Kidney glomerular epithelial cell (primary cell): ENCODE results near the gene TRIAP1.
"Not testable (repeated sequence)": the region's sequence is repeated elsewhere in the genome, so short reads cannot be mapped to it uniquely, and the experiment has no call there.

ENCODE experiments used
- DNase-seq: peaks from one replicate; lab custom pipeline; 2025; lab: John Stamatoyannopoulos, UW

TRIAP1 gene

DNA sequence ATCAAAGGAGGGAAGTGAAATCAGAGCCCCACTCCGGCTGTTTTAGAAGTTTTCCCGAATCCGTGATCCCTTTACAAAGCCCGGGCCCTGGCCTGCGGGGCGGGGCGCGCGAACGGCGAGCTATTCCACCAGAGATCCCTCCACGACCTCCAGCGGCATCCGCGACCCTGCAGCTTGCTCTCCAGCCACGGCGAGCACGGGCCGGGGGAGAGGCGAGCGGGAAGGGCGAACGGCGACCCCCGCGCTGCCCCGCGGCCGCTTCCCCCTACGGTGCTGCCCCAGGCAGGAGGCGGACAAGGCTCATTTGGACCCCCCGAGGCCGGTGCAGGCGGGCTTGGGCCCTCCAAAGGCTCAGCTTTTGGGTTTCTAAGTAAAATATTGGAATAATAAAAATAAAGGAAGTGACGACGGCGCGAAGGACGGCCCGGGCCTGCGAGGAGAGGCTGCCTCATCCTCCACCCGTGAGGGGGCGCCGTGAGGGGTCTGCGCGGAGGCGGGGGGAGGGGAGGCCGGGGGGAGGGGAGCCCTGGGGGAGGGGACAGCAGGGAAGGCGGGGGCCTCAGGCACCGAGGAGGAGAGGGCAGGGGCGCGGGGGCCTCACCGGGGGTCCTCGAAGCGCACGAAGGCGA lies 22.8 kb upstream of the TRIAP1 start:
- DNase-seq, result no peak

DNA sequence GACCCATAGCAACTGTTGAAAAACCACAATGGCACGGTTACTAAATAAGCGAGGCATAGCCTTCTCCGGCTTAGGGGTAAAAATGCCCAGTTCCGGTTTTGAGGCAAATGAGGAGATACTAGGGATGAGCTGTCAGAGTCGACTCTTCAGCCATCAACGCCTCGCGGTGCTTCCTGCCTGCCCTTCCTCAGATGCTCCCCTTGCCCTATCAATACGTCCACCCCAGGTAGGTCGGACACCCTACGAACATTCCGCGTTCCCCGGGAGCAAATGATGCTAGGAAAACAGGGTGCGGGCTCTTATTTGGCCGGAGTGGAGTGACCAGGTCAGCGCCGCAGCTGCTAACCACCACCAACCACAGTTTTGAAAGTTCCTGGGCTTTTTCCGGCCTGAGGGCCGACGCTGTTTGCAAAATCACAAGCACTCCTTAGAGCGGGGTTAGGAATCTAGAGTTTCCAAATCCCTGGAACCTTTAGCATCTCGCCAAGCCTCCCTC lies 22.2 kb upstream of the TRIAP1 start:
- DNase-seq, result peak; percentile 41

DNA sequence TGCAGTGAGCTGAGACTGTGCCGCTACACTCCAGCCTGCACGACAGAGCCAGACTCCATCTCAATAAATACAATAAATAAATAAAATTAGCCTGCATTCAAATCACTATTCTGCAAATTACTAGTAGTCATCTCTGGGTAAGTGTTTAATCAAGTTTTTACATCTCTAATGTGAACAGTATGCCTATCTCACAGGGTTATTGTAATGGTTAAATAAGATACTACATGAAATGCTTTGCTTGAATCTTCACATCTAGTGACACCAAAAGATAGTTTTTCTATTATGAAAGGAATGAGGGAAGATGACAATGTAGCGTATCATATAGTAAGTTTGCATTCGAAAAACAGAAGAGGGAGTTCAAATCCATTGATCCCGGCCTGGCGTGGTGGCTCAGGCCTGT lies 21.3 kb upstream of the TRIAP1 start:
- DNase-seq, result no peak

DNA sequence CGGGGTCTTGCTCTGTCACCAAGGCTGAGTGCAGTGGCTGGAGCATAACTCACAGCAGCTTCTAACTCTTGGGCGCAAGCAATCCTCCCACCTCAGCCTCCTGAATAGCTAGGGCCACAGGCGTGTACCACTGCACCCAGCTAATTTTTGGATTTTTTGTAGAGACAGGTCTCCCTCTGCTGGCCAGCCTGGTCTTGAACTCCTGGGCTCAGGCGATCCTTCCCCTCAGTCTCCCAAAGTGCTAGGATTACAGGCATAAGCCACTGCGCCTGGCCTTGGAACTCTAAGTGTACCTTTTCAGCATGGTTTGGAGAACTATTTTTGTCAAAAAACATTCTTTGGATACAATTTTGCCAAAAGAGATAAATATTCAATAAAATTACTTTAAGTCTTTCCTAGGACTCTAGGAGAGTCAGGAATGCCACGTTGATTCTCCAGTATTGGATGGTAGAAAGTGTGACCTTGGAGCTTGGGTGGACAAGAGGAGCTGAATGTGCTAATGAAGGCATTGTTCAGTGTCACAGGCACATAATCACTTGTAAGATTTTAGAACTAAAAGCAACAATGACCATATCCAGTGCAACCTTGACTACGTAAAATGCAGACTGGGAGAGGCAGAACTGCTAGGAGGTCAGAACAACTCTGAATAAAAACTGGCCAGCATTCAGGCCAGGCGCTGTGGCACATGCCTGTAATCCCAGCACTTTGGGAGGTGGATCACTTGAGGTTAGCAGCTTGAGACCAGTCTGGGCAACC lies 20.6 kb upstream of the TRIAP1 start:
- DNase-seq, result no peak

DNA sequence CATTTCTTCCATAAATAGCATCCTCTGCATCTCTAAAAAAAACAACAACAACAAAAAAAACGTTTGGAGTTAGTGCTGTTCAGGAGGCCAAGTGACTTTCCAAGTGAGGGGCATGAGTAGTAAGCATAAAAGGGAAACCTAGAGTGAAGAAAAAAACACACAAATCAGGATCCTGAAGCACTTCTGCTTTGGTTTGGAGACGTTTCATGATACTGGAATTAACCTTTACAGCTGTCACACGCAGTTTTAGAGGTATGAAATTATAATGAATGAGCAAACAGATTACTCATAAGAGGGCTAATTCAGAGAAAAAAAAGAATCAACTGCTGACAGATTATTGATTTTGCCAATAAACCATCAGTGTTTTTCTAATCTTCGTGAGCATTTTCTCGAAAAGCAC lies 19.6 kb upstream of the TRIAP1 start:
- DNase-seq, result no peak

DNA sequence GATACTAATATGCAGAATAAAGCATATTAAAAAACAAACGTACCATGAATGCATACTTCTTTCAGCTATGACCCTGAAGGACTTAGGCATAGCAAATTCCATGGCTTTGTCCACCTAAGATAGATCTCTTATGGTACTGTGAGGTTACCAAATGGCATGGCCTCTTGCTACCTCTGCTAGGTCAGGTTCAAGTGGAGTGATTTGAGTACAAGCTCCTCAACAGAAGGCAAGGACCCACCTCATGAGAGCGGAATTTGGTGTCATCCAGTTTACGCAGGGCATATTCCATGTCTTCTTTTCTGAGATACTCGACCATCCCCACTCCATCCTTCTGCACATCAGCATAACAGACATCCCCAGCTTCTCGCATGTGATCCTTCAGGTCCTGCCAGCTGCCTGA lies 17.5 kb upstream of the TRIAP1 start:
- no peak for DNase-seq

DNA sequence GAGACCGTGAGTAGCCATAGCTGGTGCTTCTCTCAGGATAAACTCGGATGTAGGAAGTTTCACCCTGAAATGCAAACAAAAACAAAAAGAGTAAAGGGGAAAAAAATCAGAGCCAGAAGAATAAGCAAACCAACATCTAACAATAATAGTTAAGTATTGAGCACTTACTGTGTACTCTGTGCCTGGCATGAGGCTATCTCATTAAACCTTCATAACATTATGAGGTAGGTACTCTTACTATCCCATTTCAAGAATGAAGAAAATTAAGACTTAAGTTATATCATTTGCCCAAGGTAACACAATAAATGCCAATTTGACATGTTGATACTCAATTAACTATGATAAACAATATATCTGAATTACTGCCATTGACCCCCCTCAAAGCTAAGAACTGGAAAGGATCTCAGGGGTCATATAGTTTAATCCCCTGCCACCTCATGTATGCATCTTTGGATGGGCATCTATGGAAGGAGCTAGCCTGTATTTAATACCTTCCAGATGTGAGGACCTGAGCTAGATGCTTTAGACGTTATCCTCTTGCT lies 16.0 kb upstream of the TRIAP1 start:
- DNase-seq, result no peak

DNA sequence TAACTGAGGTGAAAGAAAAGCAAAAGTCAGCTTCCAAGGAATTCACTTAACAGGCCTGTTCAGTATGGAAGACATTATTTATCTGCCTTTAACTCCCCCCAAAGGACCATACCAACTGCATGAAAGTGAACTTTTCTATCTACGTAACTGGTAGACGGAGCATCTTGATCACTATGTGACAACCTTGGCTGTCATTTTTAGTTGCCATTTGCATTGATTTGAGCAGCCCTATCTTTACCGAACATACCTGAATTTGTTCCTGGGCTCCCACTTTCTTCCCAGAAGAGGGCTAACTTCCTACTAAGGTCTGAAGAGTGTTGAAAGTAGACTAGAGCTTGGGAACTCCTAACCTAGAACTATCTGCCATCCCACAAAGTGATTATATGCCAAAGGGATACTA lies 14.0 kb upstream of the TRIAP1 start:
- no peak for DNase-seq

DNA sequence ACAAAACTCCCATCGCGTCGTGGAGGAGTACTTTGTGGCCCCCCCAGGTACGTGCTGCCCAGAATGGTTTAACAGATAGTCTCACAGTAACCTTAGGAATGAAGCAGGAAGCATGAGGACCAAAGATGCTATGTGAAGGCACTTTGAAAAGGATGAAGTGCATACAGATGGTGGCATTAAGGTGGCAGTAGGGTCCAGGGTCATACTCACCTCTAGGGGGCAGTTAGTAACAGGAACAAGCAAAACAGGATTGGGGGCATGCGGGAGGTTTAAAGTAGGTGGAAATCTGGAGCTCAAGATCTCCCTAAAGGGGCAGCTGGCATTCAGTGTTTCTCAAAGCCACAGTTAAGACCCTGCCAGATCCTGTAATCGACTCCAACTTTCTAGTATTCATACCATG lies 10.9 kb upstream of the TRIAP1 start:
- no peak for DNase-seq

DNA sequence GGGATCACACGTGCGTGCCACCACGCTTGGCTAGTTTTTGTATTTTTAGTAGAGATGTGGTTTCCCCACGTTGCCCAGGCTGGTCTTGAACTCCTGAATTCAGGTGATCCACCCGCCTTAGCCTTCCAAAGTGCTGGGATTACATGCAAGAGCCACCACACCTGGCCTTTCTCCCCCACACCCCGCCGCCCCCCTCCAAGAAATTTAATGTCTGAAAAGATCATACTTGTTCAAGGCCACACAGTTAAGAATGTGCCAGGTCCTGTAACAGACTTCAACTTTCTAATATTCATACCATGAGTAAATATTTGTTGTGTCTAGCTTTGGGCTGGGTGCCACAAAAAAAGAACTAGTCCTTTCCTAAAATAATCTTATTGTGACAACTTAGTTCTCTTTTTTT lies 9.1 kb upstream of the TRIAP1 start:
- no peak for DNase-seq

DNA sequence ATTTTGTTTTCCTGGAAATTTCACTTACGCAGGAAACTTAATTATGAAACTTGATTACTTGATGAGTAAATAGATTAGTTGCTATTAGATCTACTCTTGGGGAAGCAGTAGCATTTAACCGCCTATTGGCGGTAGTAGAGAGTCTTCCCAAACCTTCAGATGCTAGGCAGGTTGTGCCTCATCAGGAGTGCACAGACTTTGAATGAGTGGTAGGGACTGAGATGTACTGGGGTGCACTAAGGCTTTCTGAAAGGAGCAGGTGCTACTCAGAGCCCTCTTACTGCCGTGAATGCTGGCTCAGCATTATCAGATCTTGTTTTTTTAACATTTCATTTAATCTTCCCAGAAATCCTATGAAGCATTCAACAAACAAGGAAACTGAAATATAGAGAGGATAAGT lies 7.8 kb upstream of the TRIAP1 start:
- peak; percentile 7 for DNase-seq

DNA sequence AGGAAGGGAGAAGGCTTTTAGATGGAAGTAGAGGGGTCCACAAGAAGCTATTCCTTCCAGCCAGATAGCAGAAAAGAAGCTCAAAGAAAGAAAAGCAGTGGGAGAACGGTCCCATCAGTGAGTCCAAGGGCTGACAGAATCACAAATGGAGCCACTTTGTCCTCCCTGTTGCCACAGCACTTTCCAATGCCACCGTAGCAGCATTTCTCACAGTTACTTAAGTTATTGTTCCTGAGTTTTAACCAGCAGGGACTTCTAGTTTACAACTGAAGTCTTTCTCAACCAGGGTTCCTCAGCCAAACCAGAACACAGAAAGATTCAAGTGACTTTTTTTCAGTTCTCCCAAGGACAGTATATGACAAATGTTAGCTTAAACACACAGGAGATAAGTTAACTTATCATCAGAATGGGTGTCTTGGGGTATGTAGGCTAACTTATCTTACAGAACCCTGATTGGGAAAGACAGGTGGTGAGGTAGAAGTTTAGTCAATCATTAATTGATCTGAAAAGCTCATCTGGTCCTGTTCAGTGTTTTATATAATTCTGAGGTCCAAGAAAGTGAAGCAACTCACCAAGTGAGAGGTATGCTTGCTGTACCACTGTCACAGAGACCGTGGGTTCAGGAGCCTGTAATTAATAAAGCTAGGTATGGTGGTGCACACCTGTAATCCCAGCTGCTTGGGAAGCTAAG lies 7.0 kb upstream of the TRIAP1 start:
- DNase-seq, result no peak

DNA sequence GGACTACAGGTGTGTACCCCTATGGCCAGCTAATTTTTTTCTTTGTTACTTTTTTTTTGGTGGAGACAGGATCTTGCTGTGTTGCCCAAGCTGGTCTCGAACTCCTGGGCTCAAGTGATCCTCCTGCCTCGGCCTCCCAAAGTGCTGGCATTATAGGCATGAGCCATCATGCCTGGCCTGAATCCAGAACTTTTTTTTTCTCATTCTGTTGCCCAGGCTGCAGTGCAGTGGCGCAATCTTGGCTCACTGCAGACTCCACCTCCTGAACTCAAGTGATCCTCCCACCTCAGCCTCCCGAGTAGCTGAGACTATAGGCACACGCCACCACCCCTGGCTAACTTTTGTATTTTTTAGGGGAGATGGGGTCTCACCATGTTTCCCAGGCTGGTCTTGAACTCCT lies 6.3 kb upstream of the TRIAP1 start:
- DNase-seq, result not testable (repeated sequence)

DNA sequence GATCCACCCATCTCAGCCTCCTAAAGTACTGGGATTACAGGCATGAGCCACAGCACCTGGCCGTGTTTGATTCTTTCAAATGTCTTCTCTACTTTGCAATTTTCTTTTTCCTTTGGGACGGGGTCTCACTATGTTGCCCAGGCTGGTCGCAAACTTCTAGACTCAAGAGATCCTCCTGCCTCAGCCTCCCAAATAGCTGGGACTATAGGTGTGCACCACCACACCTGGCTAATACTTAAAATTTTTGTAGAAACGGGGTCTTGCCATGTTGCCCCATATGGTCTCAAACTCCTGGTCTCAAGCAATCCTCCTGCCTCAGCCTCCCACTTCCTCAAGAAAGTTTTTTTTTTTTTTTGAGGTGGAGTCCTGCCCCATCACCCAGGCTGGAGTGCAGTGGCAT lies 1.8 kb upstream of the TRIAP1 start:
- no peak for DNase-seq

DNA sequence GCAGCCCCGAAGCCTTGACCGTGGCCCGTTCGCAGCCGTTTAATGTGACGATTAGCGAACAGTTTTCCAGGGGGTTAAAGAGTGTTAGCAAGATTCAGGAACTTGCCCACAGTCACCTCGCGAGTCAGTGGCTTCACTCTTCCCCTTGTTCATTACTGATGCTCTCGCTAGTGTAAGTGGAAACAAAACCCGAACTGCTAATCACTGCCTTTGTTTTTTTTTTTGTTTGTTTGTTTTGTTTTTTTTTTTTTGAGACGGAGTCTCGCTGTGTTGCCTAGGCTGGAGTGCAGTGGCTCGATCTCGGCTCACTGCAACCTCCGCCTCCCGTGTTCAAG lies 627 bp upstream of the TRIAP1 start:
- DNase-seq, result not testable (repeated sequence)

DNA sequence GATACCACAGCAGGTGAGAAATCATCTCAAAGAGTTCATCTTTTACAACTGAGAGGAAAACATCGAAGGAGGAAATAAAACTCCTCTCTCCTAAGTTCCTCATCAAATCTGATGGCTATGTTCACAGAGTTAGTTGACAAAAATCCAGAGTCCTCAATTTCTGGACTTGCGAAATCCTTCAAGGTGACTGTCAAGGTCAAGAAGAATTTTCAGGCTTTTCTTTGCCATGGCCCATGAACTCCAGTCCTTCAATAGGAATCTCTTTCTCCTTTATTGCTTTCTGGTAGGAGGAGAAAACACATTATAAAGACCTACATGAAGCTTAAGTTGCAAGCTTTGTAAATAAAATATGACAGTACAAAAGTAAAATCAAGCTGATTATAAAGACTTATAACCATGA lies 1.5 kb downstream of the TRIAP1 start:
- no peak for DNase-seq

DNA sequence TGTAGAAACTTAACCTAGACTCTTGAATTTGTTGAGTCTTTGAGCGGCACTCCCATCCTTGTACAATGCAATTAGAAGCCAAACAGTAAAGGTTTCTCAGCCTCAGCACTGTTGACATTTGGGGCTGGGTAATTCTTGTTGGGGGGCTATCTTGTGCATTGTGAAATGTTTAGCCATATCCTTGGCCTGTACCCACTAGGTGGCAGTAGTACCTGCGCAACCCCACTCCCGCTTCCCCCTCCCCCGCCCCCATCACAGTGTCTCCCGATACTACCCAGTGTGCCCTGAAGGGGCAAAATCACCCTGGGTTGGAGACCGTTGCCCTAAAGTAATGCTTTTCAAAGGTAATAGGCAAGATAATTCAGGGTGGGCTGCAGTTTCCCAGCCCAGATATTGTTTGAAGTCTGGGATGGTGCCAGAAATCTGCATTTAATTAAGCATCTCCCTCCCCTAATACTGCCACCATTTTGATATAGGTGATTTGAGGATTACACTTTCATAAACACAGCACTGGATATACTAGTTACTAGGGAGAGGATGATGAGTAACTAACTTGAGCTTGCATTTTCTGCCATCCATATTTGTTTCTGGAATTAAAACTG lies 6.4 kb downstream of the TRIAP1 start:
- DNase-seq, result peak; percentile 55

DNA sequence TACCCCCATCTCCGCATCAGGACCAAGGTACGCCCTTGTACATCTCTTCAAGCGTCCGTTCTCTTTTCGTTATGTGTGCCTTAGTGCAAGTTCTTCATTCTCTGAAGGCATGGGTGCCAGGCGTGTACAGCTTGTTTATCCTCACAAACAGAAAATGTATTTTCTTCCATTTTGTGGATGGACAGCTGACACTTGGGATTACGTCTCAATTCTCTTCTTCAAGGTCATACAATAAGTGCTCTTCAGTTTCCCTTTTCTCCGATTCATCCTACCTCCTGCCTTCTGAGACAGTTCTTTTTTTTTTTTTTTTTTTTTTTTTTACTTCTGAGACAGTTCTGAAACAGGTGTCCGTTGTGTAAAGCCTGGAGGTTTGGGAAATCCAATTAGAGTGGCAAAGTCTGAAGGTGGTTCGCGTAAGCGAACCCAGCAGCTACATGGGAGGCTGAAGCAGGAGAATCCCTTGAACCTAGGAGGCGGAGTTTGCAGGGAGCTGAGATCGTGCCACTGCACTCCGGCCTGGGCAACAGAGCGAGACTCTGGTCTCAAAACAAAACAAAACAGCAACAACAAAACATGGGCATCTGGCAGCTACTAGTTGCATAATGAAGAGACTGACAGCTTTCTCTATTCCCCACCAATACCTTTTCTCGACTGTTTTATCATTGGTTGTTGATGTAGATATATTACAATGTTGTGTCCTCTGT lies 7.5 kb downstream of the TRIAP1 start:
- DNase-seq, result peak; percentile 8

DNA sequence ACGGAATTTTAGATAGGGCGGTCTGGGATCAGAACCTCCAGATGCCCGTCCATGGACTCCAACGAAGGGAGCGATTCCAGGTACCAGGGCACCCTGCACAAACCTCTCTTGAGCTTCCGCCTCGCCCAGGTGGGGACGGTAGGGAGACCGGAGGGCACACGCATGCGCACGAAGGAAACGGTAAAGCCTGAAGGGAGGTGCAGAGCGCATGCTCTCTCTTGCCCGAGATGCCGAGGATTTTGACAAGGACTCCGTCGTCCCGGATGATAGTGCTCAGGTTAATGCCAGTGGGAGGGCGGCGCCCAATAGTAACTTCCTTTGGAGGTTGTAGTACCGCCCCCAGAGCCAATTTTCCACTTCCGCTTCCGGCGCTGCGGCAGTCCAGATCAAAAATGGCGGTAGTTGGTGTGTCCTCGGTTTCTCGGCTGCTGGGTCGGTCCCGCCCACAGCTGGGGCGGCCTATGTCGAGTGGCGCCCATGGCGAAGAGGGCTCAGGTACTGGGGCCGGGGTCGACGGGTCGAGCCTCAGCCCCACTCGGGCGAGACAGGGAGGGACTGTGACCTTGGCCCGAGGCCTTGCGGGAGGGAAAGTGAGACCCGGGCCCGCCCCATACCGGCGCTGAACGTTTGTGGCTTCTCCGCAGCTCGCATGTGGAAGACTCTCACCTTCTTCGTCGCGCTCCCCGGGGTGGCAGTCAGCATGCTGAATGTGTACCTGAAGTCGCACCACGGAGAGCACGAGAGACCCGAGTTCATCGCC lies 8.3 kb downstream of the TRIAP1 start, which contains the start of gene COX6A1:
COX6A1 (plus strand) TSS at position 379 of the 760 bp plus-strand sequence; CDS start at position 393, 14 bp downstream.
- DNase-seq, result peak; percentile 100

DNA sequence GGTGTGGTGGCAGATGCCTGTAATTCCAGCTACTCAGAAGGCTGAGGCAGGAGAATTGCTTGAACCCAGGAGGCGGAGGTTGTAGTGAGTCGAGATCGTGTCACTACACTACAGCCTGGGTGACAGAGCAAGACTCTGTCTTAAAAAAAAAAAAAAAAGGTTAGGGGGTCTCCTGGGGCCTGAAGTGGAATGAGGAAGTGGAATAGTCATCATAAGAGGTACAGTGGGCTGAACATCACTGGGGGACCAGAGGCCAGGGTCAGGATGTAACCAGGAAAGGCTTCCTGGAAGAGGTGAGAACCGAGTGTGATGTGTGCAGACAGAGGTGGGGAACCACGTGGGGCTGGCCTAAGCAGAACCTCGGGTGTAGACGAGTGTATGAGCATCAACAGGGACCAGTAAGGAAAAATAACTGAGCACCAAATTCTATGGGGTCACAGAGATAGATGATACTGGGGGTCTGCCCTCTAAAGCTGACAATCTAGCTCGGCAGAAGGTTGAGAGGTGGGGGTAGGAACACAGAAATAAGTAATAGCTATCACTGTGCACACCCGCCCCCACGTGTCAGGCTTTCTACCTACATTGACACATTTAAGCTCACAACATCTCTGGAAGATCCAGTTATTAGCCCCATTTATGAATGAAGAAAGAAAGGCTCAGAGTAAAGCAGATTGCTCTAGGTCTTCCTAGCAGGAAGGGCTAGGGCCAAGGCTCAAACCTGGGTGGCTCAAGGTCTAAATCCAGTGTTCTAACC lies 13.2 kb downstream of the TRIAP1 start:
- DNase-seq, result no peak
